ENCODE data around the gene FOXJ3. TPM values are rescaled to one million over a fixed set of nuclear protein-coding genes. Genes with fewer than 3 reads are reported as not detected.

The FOXJ3 gene
- polyA plus RNA-seq, 1 of the 3 experiments (the other 2 are of a cell fraction) = 16.0 TPM

DNA sequence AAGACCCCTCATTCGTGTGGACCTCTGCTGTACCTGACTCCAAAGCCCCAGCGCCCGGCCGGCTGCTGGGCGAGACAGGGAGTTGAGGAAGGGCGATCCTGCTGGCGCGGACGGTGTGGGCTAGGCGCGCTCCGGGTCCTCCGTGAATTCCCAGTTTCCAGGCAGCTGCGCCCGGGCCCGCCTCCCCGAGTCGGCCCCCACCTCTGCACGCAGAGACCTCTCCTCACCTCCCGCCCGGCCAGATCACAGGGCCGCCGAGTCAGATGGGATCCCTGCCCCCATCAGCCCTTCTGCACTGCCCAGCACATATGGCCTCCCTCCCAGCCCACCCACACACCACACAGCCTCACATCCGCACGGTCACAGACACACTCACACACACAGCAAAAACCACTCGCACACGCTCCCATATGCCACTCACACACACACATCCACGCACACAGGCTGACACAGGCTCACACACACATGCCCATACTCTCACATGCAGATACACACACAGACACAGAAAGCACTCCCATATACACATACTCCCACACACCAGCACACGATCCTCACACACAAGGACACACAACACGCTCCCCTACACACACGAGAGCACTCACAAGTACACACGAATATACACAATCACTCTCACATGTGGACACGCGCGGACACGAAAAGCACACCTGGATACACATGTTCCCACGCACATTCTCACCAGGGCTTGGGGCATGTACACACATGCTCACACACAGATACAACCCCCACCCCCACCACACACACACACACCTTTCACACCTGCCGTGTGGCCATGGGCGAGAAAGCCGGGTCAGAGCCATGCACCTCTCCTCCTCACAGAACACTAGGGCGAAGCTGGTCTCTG is 189.0 kb downstream of the FOXJ3 start:
- Histone ChIP-seq H3K9me3 (no peaks in the 10 kb centered on the region), H3K4me3 (ENCODE audit: low read depth in 2 of 2, low read length in 1 of 2) (no peak overlapping the region), H3K4me1 (ENCODE audit: control insufficient read depth in 1 of 2, insufficient read depth in 2 of 2, low read depth in 1 of 2, low read length in 1 of 2) (no peaks in the 10 kb centered on the region), H2AFZ (ENCODE audit: low read depth) (no peak overlapping the region), H3K9me2 (no peaks in the 10 kb centered on the region), H3K4me2 (no peak overlapping the region), H3K36me3 (replicated peaks in 1 of 2; ENCODE audit: control insufficient read depth in 1 of 2, insufficient read depth in 2 of 2, low read length in 1 of 2) (no peaks in the 10 kb centered on the region), H3K9ac (no peak overlapping the region), H3F3A (replicated peaks; ENCODE audit: insufficient read depth) (no peaks in the 10 kb centered on the region), H3K27ac (ENCODE audit: low read depth in 2 of 2, low read length in 1 of 2) (no peak overlapping the region), H4K20me1 (ENCODE audit: insufficient read depth) (no peaks in the 10 kb centered on the region), H3K27me3 (ENCODE audit: insufficient read depth) (peaks cover 16% of the 10 kb centered on the region), H3K79me2 (ENCODE audit: insufficient read depth) (no peaks in the 10 kb centered on the region)
- no peak for DNase-seq
- TF ChIP-seq SIN3A (IDR thresholded peaks at IDR 0.05; ENCODE audit: borderline replicate concordance, low read depth, low read length) (no peak), ELF1 (IDR thresholded peaks at IDR 0.05) (no peak), GABPA (IDR thresholded peaks at IDR 0.05; ENCODE audit: low read depth) (no peak), MEF2A (IDR thresholded peaks at IDR 0.05; ENCODE audit: borderline replicate concordance, low read depth) (no peak), NFIC (IDR thresholded peaks at IDR 0.05; ENCODE audit: borderline replicate concordance) (no peak), MAX (IDR thresholded peaks at IDR 0.05; ENCODE audit: low read depth) (no peak), FOXJ3 (CRISPR knock-in tag; IDR thresholded peaks at IDR 0.05) (no peak), RAD21 (IDR thresholded peaks at IDR 0.05; ENCODE audit: low read length) (no peak), ZBTB33 (IDR thresholded peaks at IDR 0.05; ENCODE audit: borderline replicate concordance, low read depth) (no peak), RCOR1 (IDR thresholded peaks at IDR 0.05; ENCODE audit: low read length) (no peak), REST (IDR thresholded peaks at IDR 0.05; ENCODE audit: low read depth, low read length) (no peak), FOXM1 (IDR thresholded peaks at IDR 0.05; ENCODE audit: low read depth) (no peak), NRF1 (IDR thresholded peaks at IDR 0.05; ENCODE audit: low read depth, low read length) (no peak), EZH2phosphoT487 (IDR thresholded peaks at IDR 0.05; ENCODE audit: borderline replicate concordance, low read depth) (no peak), RXRA (IDR thresholded peaks at IDR 0.05; ENCODE audit: borderline replicate concordance, low read depth) (no peak), PBX3 (IDR thresholded peaks at IDR 0.05) (no peak)
- TF ChIP-seq, protein P1, sequence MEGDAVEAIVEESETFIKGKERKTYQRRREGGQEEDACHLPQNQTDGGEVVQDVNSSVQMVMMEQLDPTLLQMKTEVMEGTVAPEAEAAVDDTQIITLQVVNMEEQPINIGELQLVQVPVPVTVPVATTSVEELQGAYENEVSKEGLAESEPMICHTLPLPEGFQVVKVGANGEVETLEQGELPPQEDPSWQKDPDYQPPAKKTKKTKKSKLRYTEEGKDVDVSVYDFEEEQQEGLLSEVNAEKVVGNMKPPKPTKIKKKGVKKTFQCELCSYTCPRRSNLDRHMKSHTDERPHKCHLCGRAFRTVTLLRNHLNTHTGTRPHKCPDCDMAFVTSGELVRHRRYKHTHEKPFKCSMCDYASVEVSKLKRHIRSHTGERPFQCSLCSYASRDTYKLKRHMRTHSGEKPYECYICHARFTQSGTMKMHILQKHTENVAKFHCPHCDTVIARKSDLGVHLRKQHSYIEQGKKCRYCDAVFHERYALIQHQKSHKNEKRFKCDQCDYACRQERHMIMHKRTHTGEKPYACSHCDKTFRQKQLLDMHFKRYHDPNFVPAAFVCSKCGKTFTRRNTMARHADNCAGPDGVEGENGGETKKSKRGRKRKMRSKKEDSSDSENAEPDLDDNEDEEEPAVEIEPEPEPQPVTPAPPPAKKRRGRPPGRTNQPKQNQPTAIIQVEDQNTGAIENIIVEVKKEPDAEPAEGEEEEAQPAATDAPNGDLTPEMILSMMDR (IDR thresholded peaks at IDR 0.05) = no peak
- CTCF ChIA-PET = interaction anchor here (0.6 to 4.0 kb wide), 6 partner anchors 15 to 573 kb away, joined by 3 to 18 read pairs (median 3); no protein-coding TSS in a partner anchor
- POLR2A ChIA-PET = no interaction called here
- 67% methylated on average over 21 of the region's 41 CpGs for WGBS (ENCODE audit: low lambda C conversion rate)
